NCI-H2196 (cell line): Measurements from ENCODE around the gene ARHGAP31.
A peak's percentile ranks its signal among the peaks of the same experiment; 100 is the strongest.

ENCODE experiments used
- DNase-seq: peaks from one replicate; lab custom pipeline; 2025; ENCODE audit not compliant: unreplicated experiment; lab: John Stamatoyannopoulos, UW

Gene ARHGAP31

DNA sequence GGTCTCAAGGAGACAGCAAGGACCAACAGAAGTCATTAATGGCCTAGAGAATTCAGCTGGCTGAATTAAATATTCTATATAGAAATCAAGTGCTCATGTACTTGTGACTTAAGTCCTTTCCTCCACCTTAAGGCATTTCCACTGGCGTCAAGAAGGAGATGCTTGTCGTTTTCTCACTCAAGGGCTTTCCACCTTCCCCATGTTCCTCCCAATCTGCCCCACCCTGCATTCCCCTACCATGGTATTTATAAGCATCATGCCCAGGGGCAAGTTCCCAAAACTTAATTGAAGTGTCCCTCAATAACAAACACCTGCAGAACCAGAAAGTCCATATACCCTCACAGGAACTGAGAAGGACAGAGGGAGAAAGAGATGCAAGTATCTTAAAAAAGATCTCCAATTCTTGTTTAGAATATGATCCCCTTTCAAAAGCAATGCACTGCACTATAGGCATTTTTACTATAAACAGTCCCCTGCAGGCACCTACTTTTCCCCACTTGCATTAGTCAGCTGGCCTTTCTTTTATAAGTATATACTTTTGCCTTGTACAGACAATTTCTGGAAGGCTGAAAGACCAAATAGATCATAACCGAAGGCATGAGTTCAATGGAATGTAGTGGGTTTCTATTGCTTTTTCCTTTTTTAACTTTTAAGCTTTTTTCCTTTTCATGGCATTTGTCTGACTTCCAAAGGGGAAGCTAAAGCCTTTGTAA, 139.6 kb downstream of the ARHGAP31 start:
- no peak for DNase-seq

DNA sequence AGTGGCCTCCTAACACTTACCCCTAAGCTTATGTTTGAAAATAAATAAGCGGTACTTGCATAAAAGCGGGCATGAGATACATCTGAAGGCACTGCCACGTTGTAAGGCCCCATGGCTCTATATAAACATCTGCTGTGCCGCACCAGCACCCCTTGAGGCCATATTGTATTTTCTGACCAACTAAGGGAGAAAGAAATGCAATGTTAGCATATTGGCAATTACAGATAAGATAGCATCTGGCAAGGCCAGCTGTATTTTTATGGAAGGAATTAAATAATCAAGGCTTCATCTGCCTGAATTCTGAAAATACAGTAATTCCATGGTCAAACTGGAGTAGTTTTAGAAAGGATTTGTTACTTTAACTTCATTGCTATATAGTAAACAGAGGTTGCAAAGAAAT, 140.5 kb downstream of the ARHGAP31 start:
- no peak for DNase-seq

DNA sequence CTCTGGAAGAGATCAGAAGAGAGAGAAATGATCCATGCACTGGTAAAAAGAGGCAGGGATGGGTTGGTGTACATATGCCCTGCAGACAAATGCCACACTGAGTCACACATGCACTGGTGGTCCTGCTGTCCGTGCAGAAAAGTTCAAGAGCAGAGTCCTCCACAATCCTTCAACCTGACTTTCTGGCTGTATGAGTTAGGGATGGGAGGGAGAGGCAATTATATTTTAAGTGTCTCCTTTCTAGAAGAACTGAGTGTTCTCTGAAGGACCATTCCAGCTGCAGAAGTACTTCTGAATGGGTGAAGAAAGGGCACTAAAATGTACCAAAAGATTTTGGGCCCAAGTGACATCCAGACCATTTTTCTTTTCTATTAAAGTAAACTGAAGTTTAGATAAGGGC, 142.8 kb downstream of the ARHGAP31 start:
- no peak for DNase-seq

DNA sequence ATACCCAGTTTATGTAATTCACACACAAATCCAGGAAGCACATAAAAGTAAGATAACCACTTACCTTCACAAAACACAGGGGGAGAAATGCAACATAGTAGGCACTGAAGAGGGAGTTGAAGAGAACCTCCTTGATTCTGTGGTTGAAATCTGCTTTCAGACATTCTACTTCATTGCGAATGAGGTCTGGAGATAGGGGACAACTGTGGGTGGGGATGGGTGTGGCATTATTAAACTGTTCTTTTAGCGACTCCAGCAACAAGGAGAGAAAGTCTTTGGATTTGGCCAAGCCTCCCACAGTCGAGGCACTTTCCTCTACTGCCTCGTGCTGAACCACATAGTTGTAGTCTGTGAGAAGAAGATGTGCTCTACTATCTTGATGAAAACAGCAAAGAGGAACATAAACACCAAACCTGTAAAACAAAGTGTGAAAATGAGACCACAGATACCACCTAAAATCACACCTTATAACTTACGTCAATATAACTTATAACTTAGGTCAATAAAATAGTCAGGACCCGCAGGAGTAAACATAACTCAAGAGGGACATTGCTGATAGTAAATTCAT, 143.6 kb downstream of the ARHGAP31 start:
- DNase-seq = no peak

DNA sequence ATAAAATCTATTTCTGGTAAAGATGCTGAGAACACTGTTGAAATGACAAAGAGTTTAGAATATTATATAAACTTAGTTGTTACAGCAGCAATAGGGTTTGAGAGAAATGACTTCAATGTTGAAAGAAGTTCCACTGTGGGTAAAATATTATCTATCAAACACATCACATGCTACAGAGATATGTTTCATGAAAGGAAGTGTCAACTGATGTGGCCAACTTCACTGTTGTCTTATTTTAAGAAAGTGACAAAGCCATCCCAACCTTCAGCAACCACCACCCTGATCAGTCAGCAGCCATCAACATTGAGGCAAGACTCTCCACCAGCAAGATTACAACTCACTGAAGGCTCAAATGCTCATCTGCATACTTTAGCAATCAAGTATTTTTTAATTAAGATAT, 149.0 kb downstream of the ARHGAP31 start:
- DNase-seq = no peak

DNA sequence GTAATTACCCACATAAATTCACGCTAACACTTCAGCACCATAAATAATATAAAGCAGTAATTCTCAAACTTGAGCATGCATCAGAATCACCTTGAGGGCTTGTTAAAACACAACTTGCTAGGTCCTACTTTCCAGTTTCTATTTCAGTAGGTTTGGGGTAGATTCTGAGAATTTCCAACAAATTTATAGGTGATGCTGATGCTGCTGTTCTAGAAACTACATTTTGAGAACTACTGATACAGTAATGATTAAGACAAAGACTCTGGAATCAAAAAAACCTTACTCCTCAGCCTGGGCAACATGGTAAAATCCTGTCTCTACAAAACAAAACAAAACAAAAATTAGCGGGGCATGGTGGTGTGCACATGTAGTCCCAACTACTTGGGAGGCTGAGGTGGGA, 150.4 kb downstream of the ARHGAP31 start:
- no peak for DNase-seq

DNA sequence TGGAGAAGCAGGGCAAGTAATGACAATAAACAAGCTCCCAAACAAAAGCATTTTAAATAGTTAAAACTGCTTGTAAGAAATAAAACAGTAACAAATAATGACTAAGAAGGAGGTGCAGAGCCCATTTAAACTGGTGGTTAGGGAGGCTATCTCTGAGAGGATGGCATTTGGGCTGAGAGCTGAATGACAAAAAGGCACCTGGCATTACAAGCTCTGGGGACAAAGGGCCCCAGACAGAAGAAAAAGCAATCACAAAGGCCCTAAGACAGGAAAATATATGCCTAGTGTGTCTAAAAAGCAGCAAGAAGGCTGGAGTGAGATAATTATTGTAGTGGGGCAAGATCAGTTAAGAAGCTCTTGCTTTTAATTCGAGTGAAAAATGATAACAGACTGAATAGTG, 159.6 kb downstream of the ARHGAP31 start:
- no peak for DNase-seq

DNA sequence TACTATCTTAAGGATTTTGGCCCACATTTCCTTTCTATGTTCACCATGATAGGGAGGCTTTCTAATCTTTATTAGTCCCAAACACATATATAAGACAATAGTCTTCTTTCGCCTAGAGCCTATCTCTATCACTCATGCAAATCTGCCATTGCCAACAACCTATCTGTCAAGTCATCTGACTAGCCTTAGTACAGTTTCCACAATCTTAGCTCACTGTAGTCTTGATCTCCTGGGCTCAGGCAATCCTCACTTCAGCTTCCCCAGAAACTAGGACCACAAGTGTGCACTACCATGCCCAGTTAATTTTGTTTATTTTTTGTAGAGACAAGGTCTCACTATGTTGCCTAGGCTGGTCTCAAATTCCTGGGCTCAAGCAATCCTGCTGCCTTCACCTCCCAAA, 162.3 kb downstream of the ARHGAP31 start:
- no peak for DNase-seq

DNA sequence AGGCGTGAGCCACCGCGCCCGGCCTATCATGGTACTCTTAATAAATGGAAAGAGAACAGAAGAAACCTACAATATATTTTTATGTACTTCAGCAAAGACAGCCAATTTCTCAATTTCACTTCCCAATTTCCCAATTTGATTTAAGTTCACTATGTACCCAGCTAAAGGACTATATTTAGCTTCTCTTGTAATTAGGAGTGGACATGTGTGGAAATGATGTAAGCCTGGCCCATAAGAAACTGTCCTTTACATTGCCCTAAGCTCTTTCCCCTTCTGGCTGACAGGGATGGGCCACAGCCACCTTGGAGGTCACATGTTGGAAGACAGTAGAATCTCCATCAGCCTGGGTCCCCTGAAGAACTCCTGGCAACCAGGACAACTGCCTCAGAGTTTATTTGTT, 163.1 kb downstream of the ARHGAP31 start:
- DNase-seq = no peak

DNA sequence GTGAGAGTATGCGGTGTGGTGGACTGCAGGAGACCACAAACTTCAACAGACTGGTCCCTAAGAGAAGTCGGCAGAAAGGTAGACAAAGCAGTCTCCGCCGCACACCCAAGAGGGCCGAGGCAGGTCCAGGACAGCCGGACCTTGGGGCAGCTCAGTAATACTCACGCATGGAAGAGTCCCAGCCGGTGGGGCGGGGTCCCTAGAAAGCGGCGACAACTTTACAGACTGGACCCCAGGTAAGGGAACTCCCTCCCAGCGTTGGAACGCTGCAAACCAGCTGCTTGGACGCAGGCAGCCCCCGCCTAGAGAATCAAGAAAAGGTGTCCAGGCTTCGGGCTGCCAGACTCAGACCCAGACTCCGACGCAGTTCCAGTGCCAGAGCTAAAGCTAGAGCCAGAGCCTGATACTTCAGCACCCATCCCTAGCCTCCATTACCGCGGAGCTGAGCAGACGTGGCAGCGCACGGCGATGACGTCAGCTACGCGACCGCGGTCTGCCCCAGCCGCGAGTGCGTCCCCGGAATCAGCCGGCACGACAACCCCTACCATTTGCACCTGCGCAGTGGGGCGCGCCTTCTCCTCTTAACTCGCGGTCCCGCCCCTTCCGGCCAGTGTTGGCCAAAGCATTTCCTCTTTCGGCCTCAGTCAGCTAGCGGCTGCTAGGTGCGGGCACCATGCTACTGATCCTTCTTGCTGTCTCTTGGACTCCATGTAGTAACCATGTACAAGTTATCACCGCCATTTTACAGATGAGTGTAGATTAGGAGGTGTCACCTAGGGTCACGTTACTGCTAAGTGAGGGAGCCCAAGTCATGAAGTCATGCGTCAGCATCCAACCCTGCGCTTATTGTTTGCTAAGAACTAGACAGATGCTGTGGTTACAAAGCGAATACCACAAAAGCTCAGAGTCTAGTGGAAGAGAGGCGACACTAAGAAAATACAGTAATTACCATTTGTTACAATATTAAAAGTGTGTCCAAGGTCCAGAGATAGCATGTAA, 169.3 kb downstream of the ARHGAP31 start, which contains the start of gene TMEM39A:
TMEM39A (minus strand) TSS at position 445 of the 999 bp plus-strand sequence. CDS start 1,541 bp downstream, outside the sequence.
- DNase-seq = peak; percentile 100

DNA sequence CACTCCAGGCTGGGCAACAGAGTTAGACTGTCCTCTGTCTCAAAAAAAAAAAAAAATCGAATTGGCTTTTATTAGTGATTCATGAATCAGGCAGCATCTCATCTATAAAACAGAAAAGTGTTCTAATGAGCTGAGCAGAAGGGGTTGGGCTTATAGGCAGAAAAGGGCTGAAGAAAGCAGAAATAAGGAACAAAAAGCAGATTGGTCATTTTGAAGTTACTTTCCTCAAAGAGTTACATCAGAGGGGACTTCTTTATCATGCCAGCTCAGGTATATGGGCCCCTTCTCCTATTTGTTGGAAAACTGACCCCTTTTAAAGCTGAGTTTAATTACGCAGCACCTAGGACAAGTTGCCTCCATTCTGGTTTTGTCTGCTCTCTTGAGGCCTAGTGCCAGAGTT, 173.9 kb downstream of the ARHGAP31 start:
- no peak for DNase-seq

DNA sequence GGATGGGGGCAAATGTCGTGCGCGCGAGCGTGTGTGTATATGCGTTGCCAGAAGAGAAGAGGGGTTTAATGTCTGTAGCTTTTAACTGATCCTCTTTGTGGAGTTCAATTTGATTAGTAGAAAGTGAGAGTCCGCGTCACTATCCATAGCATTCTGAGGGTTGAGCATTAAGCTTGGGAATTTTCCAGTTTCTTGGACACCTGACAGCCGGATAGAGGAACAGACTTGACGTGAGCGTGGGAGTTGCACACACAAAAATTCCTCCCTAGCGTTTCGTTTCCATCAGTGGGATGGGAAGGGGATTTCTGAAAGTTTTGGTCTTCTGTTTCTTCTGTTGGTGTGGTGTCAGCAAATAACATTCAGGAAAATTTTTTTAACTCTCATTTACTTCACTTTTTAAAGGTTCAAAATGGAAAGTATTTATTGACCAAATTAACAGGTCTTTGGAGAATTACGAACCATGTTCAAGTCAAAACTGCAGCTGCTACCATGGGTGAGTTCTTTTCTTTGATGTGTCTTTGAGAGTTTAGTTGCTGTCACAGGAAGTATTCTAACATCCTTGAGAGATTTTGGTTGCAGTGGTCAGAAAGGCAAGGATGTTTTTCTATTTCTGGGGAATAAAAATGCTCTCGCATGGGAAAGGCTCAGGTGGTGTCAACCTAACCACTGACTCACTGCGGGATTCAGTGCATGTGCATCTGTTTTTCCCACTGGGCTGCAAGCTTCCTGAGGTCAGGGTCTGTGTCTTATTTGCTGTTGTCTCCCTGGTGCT, 175.4 kb downstream of the ARHGAP31 start:
- DNase-seq = no peak
